HG02943 (cell line): ENCODE results near the gene DLGAP3.
"Not testable (repeated sequence)": the region's sequence is repeated elsewhere in the genome, so short reads cannot be mapped to it uniquely, and the experiment has no call there.

Experiments
- ATAC-seq: cut with Tn5 transposase; IDR thresholded peaks from one replicate; pipeline ENCODE4 v1.9.1; 2021; ENCODE audit warnings: mild to moderate bottlenecking, low read depth, moderate library complexity; ENCODE audit not compliant: unreplicated experiment

The DLGAP3 gene

DNA sequence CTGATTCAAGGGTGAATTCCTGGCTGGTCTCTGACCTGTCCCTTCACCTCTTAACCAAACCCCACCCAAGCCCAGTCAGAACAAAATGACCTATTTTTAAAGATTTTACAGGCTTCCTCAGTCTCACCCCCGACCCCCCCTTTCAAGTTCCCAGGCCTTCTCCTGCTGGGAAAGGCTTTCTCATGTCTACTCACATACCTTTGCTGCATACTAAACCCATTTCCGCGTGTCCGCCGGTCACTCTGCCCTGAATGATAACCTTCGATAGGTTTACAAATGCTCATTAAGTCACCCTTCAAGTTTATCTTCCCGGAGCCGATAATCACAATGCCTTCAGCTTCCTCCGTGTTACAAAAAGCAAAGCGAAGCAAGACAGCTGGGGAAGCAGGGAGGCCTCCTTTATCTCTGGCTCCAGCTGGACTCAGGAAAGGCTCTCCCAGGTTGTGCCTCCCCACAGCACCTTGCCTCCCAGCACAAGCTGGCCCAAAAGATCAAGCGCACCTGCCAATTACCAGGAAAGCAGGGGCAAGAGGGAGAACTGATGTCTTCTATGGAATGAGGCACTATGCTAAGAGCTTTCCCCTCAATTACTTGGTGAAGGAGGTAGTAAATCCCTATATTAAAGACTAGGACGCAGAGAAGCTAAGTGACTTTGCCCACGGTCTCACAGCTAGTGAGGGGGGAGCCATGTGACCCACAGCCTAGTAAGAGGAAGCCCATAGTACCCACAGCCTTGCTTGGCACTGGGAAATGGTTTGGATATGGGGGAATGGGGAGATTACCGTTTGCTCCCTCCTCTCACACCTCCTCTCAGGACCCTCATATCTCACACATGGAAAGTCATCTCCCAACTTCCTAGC lies 85.8 kb downstream of the DLGAP3 start:
- no peak for ATAC-seq

DNA sequence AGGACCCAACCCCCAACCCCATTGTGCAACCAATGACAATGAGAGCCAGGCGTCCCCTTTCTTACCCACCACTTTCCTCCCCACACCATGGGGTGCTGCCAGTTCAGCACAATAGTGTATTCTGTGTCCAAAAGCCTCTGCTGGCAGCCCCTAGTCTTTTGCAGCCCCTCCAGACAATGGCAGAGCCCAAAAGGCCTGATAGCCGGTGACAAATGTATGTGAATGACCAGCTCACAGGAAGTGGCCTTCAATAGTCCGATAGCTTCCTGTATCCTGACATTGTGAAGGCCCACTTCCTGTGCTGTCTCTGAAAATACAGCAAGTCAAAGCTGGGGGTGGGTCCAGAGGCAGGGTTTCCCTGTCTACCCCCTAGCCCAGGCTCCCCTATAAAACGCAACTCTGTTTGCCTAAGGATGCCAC lies 86.5 kb downstream of the DLGAP3 start:
- no peak for ATAC-seq

DNA sequence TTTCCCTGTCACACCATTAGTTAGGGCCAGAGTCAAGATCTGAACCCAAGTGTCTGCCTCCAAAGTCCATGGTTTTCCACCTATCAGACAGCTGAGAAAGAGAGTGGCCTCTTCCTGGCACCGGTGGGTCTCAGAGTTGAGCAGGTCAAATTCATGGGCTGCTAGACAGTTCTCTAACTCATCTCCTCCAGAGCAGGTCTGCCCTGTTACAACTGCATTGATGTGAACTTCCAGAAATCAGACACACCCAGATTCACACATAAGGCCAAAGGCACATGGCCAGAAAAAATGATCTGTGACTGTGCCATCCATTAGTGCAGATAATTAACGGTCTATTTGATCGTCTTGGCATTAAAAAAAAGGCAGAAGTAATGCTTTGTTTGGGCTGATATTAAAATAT lies 87.4 kb downstream of the DLGAP3 start:
- ATAC-seq, result no peak

DNA sequence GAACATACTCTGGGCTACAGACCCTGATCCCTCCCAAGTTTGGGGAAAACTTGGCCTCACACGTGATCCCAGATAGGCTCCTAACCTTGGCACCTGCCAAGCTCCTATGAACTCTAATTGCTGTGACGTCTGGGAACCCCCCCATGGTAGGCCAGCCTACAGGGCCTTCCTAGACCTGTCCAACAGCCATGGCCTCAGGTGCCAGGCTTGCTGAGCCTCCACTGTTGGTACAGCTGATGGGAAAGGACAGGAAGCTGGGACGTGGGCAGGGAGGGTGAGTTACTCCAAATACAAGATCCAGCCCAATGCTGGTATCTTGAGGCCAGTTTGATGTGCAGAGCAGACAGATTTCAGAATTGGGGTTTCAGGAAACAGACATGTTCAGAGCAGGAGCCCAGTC lies 89.0 kb downstream of the DLGAP3 start:
- ATAC-seq, result no peak

DNA sequence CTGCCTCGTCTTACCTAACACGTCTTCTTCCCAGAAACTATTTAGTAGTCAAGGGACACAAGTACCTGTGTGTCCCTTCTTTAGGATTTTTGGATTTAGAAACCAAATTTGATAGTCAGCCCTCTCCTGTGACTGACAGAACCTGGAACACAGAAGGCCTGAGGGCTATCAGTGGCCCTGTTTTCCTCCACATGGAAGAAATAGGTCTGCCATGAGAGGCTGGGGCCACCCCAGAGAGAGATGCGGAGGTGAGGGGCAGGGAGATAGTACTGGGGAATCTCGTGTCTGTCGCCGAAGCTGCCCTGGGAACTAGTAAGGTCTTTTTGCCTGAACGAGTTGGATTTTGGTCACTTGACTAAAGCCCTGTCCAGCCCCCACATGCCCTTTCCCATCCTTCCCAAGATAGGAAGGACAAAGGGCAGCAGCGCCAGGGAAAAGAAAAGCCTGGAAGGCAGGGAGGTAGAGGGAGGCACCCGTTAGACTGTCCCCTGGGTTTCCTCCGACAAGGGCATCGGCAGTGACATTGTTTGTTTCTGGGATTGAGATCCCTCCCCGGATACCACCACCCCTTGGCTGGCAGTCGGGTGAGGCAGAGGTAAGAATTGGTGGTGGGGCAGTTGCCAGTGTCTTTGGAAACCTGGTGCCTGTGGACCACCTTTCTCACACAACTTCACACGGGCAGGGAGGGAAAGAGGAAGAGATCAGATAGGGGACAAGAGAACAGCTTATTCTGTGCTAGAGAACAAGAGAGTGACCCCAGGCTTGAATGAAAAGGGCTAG lies 89.7 kb downstream of the DLGAP3 start:
- no peak for ATAC-seq

DNA sequence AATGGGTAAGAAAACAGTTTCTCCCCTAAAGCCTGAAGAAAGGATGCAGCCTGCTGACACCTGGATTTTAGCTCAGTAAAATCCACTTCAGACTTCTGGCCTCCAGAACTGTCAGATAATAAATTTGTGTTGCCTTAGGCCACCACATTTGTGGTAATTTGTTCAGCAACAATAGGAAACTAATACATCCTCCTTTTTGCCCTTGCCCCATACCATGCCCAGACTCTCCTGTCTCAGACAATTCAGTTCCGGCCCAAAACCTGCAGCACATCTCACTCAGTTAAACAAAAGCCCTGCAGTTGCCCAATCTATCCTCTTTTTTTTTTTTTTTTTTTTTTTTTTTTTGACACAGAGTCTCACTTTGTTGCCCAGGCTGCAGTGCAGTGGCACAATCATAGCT lies 95.7 kb downstream of the DLGAP3 start:
- ATAC-seq, result no peak

DNA sequence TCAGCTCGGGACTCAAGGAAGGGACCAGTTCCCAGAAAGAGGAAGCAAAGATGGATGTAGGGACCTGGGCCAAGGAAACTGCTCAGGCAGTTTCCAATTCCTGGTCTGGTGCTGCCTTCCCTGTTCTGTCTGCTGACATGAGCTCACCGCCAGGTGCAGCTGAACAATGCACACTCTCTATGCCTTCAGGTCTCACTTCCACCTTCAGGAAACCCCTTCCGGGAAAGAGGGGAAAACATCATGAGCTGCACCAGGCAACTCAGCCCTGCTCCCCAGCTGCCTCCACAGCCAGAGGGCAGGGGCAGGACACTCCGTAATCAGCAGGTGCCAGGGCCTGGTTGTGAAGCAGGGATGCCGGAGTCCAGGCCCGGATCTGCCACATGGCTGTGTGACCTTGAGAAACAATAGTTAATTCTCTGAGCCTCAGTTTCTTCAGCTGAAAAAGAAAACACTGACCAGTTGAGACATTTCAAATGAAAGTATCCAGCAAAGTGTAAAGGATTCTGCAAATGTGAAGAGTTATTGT lies 97.7 kb downstream of the DLGAP3 start:
- no peak for ATAC-seq

DNA sequence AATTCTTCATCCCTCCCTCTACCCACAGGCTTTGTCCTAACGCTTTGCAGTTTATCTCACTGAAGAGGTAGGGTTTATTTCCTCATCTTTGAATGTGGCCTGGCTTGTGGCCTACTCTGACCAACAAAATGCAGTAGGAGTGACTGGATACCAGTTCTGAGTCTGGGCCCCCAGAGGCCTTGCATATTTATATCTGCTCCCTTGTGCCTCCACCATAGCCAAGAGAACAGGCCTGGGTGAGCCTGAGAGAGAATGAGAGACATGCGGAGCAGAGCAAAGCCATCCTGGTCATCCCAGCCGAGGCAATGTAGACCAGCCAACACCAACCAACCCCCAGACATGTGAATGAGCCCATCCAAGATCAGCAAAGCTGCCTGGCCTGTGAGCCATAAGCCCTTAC lies 100.2 kb downstream of the DLGAP3 start:
- ATAC-seq, result no peak

DNA sequence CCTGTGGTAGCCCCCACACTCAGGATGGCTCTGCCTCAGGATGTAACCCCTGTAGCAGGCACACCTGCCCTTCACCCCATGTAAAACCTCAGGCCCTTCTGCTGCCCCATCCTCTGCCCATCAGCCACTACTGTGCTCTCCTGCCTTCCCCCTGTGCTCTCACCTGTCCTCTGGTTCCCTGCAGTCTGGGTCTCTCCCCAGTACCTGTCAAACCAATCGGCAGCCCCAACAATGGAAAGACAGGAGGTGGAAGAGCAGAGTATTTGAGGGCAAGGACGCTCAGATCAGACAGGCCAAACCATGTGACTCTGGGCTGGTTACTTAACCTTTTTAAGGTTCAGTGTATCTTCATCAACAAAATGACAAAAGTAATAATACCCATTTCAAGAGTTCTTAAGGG lies 100.8 kb downstream of the DLGAP3 start:
- no peak for ATAC-seq

DNA sequence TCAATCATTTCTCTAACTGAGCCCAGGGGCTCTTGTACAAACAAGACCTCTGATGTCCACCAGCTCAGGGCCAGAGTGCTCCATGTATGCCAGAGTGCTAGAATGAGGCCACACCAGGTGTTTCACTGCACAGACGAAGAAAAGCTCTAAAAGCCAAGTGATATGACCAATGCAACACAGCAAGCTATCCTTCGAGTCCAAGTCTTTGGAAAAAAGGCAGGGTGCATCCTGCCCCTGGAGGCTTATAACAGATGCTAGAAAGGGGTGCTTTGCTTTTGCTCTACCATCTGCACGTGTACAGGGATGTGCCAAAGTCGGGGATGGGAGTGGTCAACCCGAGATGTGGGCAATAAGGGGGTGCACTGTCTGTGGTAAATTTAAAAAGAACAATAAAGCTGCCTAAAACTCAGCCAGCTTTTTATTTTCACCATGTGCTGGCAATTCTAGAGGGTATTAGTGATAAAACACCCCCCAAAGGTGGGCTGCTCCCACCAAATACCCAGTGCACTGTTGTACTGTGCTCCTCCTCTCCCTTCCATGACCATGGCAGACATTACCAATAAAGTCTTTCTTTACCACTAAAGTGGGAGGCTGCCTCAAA lies 102.0 kb downstream of the DLGAP3 start:
- ATAC-seq, result no peak

DNA sequence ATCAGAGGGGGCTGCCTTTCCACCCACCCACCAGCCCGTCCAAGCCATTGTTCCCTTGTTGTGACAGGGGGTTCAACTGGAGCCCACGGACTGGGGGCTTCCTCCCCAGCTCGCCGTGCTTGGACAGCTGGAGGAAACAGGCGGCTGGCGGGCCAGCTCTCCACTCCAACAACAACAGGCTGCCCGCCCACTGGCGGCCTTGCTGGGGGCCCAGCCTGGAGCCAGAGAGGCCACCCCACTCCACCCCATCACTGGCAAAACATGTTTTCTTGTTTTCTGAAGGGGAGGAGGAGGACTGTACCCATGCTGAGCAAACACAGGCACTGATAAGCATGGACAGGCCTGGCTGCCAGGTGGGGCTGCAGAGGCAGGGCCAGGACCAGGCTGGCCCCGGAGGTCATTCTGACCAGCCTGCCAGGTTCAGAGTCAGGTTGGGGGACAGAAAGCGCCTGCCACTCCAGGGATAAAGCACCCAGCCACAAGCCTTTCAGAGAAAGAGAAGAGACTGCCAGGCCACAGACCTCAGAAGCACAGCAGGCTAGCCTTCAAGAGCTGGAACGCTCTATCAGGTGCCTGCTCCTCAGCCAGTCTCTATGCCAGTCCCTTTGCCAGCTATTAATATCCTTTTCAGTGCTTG lies 103.9 kb downstream of the DLGAP3 start:
- no peak for ATAC-seq

DNA sequence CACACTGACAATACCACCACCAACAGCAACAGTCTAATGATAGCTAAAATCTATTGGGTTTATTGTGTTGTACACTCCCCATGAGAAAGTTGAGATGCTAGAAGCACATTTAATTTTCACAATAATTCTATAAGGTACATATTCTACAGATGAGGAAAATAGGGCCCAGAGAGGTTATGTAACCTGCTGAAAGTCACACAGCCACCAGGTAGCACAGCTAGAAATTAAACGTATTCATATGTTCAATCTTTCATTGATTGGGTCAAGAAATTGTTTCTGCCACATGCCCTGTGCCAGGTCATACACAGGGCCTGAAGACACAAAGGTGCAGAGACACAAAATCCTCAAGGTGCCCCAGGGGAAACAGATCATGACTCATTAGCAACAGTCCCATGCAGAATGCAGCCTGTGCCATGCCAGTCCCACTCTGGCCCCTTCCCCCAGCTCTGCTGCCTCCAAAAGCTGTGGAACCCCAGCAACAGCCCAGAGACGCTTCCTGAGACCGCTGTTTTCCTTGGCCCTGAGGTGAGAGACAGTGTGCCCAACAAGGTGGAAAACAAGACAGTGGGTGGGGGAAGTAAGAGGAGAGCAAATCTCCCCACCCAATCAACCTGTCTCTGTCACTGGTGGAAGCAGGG lies 104.5 kb downstream of the DLGAP3 start:
- no peak for ATAC-seq

DNA sequence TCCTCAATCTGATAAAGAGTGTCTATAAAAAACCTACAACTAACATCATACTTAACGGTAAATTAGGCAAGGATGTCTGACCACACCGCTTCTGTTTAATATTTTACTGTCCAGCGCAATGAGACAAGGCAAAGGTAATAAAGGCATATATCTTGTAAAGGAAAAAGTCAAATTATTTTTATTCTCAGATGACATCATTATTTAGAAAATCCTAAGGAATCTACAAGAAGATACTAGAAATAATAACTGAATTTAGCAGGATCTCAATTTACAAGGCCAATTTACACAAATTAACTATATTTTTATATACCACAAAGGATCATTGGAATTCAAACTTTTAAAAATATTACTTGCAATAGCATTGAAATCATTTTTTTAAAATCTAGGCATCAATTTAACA lies 107.2 kb downstream of the DLGAP3 start:
- no peak for ATAC-seq

DNA sequence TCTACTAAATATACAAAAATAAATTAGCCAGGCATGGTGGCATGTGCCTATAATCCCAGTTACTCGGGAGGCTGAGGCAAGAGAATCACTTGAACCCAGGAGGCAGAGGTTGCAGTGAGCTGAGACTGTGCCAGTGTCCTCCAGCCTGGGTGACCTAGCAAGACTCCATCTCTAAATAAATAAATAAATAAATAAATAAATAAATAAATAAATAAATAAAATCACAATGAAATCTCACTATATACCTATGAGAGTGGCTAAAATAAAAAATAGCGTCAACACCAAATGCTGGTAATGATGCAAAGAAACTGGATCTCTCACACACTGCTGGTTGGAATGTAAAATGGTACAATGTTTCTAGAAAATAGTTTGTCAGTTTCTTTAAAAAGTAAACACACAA lies 110.6 kb downstream of the DLGAP3 start:
- ATAC-seq, result not testable (repeated sequence)

DNA sequence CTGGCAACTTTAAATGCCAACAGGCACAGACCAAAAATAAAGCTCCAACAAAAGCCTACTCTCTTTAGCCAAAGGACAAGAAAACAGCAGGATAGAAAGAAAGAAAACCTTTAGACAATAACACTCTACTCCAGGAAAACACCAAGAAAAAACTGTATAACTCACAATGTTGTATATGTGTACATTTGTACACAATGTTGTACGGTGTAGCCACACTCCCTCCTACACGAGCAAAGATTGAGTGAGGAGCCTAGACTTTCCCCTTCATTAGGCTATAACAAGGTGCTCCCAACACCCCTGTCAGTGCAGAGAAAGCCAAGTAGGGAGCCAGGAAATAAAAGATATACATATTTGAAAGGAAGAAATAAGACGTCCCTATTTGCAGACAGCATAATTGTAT lies 112.7 kb downstream of the DLGAP3 start:
- ATAC-seq, result no peak

DNA sequence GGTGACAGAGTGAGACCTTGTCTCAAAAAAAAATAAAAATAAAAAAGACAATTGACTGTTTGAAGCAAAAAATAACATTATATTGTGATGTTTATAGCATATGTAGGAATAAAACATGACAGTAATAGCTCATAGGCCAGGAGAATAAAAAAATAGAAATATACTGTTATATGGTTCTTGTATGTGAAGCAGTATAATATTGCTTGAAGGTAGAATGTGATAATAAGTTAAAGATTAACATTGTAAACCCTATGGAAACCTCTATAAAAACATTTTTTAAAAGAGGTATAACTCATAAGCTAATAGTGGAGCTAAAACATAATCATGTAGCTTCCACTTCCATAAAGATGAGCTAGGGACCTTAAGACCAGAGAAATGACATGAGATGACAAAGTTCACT lies 113.1 kb downstream of the DLGAP3 start:
- ATAC-seq, result no peak
